NCI-H526 (cell line): Measurements from ENCODE around the gene SATB1.

ENCODE experiments used
- DNase-seq, 2 experiments: peaks; one replicate each; lab custom pipeline; 2025; lab: John Stamatoyannopoulos, UW

Gene SATB1

DNA sequence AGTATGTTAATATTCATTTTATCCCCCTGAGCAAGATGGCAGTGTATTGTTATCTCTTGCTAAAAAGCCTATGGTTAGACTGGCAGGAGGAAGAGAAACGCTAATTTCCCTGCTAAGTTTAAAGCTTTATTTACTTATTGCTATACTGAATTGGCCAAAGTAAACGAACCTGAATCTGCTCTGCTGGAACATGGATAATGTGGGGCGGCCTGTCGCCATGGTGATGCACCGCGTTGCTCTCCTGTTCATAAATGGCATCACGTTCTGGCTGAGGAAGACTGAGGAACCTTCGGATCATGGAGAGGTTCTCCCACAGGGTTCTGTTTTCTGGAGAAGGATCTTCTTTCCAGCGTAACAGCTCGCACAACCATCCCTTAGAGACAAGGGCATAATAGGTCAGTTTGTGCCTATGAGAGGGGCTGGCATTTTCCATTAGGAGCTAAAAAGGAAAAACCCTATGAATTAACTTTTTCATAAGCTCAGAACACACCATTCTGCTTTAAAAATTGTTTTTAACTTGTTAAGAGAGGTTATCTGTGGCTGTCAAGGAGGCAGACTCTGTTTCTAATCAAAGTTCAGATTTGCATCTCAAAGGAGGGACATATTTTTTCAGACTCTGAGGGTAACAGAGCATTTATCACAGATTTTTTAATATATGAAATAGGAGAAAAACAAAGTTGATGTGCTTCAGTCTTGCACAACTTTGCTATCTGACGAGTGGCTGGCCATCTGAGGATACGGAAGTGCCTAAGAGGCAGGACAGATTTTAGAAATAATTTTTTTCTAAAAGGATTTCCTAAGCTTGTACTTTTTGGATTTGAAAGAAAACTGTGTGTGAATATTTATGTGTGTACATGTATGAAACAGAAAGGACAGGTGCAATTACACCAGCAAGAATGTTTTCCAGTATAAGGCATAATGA, 73.1 kb downstream of the SATB1 start:
- peak; percentile 69 to 70 for DNase-seq

DNA sequence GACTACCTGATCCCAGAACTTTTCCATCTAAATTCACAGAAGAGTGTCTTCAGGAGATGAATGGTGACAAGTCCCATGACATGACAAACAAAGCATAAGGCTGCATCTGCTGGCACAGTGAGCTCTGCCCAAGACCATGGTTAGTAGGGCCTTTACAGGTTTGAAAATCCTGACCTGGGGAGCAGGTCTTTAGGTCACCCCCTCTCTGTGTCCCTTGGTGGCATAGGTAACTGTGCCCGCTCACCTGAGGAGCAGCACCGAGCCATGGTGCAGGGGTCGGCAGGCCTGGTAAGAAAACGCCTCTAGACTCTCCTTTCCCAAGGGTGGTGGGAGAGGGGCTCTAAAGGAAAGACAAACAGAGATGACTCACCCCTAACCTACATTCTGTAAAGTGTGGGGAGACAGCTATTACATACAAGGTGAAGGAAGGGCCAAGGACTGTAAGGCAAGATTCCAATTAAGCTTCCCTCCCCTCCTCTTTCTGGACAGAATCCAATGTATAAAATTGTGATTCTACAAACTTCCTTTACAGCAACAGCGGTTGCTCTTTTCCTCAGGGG, 74.0 kb downstream of the SATB1 start:
- DNase-seq, result no peak

- no peak for DNase-seq
Measured at GRCh38 chr3:18349197-18349798, 75.8 kb downstream of the SATB1 start.

DNA sequence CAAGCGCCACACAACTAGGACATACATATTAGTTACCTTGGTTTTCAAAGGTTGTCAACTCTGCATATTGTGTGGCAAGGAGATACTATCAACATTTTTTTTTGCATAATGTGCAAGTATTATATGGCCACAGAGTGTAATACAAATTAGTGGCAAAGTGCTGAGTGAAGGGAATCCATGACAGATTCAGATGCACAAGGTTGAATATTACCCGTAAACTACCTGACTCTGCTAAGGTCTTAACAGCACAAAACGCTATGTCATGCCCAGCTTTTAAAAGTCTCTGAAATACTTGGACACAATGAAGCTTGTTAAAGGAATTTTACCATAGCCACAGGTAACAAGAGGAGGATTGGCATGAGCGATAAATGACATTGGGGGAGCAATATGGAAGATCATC, 79.0 kb downstream of the SATB1 start:
- peak in 1 of 2 experiments; percentile 10 for DNase-seq

DNA sequence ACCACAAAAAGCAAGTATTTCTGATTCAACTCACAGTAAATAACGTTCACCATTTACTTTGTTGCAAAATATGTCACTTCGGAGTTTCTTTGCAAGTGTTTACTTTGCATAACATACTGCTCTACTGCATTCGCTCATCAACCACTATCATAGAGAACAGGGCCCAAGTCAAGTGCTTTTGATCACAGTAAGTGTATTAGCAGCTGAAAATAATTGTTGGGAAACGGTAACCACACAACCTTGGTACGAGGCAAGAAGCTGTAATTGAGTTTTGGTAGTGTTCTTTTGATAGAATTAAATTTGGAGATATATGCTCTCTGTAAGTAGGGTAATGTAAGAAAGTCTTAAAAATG, 80.1 kb downstream of the SATB1 start:
- DNase-seq, result no peak

- DNase-seq, result peak in 1 of 2 experiments; percentile 35
Measured at GRCh38 chr3:18344306-18345014, 80.7 kb downstream of the SATB1 start.

DNA sequence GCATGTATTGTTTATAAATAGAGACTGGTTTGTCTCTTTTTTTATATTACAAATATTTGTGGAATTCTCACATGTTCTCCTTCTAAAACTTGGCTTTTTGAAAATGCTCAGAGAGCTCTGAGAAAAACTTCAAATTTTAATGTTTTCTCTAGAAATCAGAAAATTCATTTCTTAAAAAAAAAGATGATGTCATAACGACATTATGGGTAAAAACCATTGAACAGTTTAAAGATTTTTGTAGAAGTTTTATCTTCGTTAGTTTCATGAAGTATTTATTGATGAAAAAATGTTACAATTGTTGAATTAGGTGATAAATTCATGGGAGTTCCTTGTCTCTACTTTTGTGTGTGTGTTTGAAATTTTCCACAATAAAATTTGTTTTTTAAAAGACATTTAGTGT, 81.3 kb downstream of the SATB1 start:
- no peak for DNase-seq

GRCh38 chr3:18338827-18339514, 86.2 kb downstream of the SATB1 start:
- no peak for DNase-seq

DNA sequence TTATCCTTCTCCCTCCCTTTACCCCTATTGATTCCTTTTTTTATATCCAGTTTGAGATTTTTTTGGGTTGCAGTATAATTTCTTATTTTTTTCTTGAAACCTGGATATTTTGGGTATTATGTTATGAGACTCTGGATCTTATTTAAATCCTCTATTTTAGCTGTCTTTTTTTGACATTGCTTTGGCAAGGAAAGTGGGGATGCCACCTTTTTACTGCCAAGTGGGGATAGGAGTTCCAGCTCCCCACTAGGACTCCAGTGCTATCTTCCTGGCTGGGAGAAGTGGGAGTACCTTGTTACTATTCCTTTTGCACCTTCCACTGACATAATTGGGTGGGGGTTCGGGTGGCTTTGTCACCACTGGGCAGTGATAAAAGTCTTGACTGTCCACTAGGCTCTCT, 87.9 kb downstream of the SATB1 start:
- DNase-seq, result no peak

- no peak for DNase-seq
Measured at GRCh38 chr3:18334837-18335601, 90.1 kb downstream of the SATB1 start.

GRCh38 chr3:18330772-18331441, 94.2 kb downstream of the SATB1 start:
- peak; percentile 12 to 45 for DNase-seq

GRCh38 chr3:18308096-18308650, 117.0 kb downstream of the SATB1 start:
- DNase-seq, result no peak

GRCh38 chr3:18307529-18307928, 117.6 kb downstream of the SATB1 start:
- DNase-seq, result no peak

DNA sequence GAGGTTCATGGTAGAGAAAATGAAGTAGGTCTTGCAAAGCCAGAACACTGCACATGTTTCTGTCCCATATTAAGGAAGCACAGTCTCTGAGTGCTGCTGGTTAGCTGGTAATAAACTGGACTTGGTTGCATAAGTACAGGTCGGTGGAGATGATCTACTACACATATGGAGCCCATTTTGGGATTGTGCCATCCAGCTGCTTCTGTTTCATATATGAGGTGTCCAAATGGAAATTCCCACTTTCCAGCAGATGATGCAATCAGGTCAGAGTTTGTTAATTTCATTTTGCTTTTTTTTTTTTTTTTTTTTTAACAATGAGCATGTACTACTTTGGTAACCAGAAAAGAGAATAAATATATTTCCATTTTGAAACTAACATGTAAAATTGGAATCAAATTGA, 122.6 kb downstream of the SATB1 start:
- no peak for DNase-seq

DNA sequence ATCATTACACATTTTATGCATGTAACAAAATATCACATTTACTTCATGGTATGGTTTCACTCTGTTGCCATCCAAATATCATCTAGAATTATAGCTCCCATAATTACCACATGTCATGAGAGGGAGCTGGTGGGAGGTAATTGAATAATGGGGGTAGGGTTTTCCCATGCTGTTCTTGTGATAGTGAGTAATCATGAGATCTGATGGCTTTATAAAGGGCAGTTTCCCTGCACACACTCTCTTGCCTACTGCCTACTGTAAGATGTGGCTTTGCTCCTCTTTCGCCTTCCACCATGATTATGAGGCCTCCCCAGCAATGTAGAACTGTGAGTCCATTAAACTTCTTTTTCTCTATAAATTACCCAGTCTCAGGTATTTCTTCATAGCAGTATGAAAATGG, 123.4 kb downstream of the SATB1 start:
- no peak for DNase-seq

- DNase-seq, result no peak
Measured at GRCh38 chr3:18300916-18301315, 124.2 kb downstream of the SATB1 start.

- DNase-seq, result no peak
Measured at GRCh38 chr3:18297126-18297525, 128.0 kb downstream of the SATB1 start.
